Thymus (tissue), 11 donors: ENCODE results near the gene HPS4. TPM values are rescaled to one million over a fixed set of nuclear protein-coding genes. Genes with fewer than 3 reads are reported as not detected.

Experiments used
- DNase-seq, 9 donors: peaks; one replicate each; pipeline ENCODE4 v3.0.0-alpha.2; 2013; ENCODE audit warnings: low spot score in 9 of 9, low read depth in 6 of 9, missing footprints in 1 of 9
- H3K27ac ChIP-seq, 2 donors: one replicate each; pipeline ENCODE4 v1.5.1; 2013; ENCODE audit warnings: control low read depth in 1 of 2, low read depth in 1 of 2, low read length in 1 of 2, mild to moderate bottlenecking in 1 of 2, moderate library complexity in 1 of 2
- H3K27me3 ChIP-seq, 2 donors: one replicate each; pipeline ENCODE4 v1.5.1; 2013; ENCODE audit warnings: low read length in 1 of 2; ENCODE audit not compliant: control insufficient read depth in 2 of 2, insufficient read depth in 1 of 2
- H3K36me3 ChIP-seq, 2 donors: one replicate each; pipeline ENCODE4 v1.5.1; 2013; ENCODE audit warnings: low read length in 1 of 2, mild to moderate bottlenecking in 1 of 2, moderate library complexity in 1 of 2; ENCODE audit not compliant: control insufficient read depth in 2 of 2, insufficient read depth in 2 of 2
- H3K4me1 ChIP-seq, 2 donors: one replicate each; pipeline ENCODE4 v1.5.1; 2013; ENCODE audit warnings: low read length in 2 of 2; ENCODE audit not compliant: control insufficient read depth in 2 of 2, insufficient read depth in 2 of 2
- H3K4me3 ChIP-seq, 2 donors: one replicate each; pipeline ENCODE4 v1.5.1; 2013; ENCODE audit warnings: low read length in 2 of 2, control low read depth in 1 of 2, mild to moderate bottlenecking in 1 of 2
- H3K9me3 ChIP-seq, 2 donors: one replicate each; pipeline ENCODE4 v1.5.1; 2013; ENCODE audit warnings: low read length in 1 of 2, mild to moderate bottlenecking in 1 of 2; ENCODE audit not compliant: control insufficient read depth in 2 of 2, insufficient read depth in 1 of 2
- WGBS: extraction: QIAGEN DNeasy Blood & Tissue Kit; methylation state at CpG from one replicate; pipeline ENCODE4 v1.1.7; 2013; 5-methylcytosine and 5-hydroxymethylcytosine counted together
- polyA plus RNA-seq: library from polyadenylated mRNA; stranded (reverse); fragments of 200-250 nt; gene quantifications from one replicate; pipeline ENCODE4 v1.2.3, GENCODE V29; 2013
- total RNA-seq: library from RNA; stranded (reverse); fragments of 120-200 nt; gene quantifications from one replicate; pipeline ENCODE4 v1.2.4, GENCODE V29; 2013
- donor health status: healthy.

Gene HPS4
- total and polyA plus RNA-seq, 2 donors: 20.6 to 32.2 TPM

DNA sequence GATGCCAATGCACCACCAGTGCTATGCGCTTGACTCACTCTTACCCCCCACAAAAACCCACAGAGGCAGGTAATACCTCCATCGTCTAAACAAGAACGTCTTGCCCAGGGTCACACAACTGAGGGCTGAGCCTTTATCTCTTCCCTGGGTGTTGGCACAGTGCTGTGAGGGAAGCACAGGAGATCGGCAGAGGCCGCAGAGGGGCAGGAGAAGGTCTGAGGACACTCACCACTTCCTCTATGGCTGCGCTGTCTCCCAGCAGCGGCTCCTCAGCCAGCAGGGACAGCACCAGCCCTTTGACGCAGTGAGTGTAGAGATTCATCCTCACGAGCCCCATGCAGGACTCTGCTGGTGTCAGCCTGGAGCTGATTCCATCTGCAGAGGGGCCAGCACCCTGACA is 19.9 kb downstream of the HPS4 start:
- peaks cover 66 to 76% of the 10 kb centered on the region in 2 donors for H3K36me3 ChIP-seq
- H3K27ac ChIP-seq: no peak overlapping the region
- no peak overlapping the region for H3K4me3 ChIP-seq
- no peaks in the 10 kb centered on the region for H3K4me1 ChIP-seq
- H3K27me3 ChIP-seq: no peaks in the 10 kb centered on the region
- no peaks in the 10 kb centered on the region for H3K9me3 ChIP-seq
- DNase-seq: no peak
- whole genome bisulfite sequencing: 94% methylated on average over 9 of the region's 9 CpGs

DNA sequence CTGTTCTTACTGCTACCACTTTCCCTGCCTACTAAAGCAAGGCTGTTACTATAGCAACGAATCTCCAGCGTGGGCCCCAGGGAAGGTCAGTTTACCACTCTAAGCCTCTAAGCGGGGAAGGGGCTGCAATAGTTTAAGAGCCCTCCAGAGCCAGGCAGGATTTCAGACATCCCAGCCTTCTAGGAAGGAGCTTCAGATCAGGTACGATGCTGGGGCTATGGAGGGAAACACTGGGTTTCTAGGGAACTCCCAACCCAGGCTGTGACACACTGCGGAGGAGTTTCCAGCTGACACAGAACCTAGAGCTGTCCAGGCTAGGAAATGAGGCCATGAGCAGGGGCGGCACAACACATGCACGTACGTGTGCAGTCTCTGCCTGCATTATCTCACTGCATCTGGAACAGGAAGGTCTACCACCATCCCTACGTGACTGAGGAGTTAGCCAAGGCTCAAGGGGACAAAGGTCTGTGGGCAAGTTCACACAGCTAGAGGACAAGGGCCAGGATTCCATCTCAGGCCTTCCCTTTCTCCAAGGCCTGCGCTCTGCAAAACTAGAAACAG is 20.4 kb downstream of the HPS4 start:
- peaks cover 64 to 74% of the 10 kb centered on the region in 2 donors for H3K36me3 ChIP-seq
- 97% methylated on average over 10 of the region's 10 CpGs for WGBS
- no peaks in the 10 kb centered on the region for H3K27me3 ChIP-seq
- H3K27ac ChIP-seq: no peak overlapping the region
- DNase-seq: no peak
- no peaks in the 10 kb centered on the region for H3K4me1 ChIP-seq
- no peak overlapping the region for H3K4me3 ChIP-seq
- H3K9me3 ChIP-seq: no peaks in the 10 kb centered on the region

DNA sequence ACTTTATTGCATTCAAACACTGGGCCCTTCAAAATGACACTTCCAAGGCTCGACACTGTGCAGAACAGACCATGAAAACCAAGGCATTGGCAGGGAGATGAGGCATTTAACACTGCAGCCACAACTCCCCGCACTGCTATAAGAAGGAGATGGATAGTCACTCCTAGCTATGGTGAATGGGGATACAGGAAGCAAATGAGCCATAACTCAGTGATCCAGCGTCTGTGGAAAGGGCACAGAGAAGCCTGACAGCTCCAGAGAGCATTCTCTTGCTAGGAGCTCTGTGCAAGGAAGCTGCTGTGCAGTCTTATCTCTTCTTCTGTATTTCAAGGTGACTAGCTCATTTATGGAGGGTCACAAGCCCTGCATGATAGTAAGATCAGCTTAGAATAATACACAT is 20.9 kb downstream of the HPS4 start:
- 95% methylated on average over 3 of the region's 3 CpGs for WGBS
- no peaks in the 10 kb centered on the region for H3K27me3 ChIP-seq
- peaks cover 65 to 76% of the 10 kb centered on the region in 2 donors for H3K36me3 ChIP-seq
- no peaks in the 10 kb centered on the region for H3K4me1 ChIP-seq
- H3K4me3 ChIP-seq: no peak overlapping the region
- no peaks in the 10 kb centered on the region for H3K9me3 ChIP-seq
- no peak overlapping the region for H3K27ac ChIP-seq
- DNase-seq: no peak

DNA sequence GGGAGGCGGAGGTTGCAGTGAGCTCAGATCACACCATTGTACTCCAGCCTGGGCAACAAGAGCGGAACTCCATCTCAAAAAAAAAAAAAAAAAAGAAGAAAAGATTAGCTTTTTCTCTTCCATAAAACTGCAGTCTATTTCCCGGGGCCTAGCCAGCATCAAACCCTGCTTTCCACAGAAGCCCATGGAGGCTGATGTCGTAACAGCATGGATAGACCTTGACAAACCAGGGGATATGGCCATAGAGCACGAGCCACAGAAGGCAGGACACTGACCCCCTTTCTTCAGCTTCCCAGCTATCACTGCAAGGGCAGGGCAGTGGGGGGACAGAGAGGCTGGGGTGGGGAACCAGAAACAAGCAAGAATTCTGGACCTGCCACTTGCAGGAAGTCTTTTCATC is 21.5 kb downstream of the HPS4 start:
- Histone ChIP-seq H3K27ac (no peak overlapping the region), H3K36me3 (peaks cover 68 to 75% of the 10 kb centered on the region in 2 donors), H3K27me3 (no peaks in the 10 kb centered on the region), H3K4me1 (no peaks in the 10 kb centered on the region), H3K4me3 (no peak overlapping the region), H3K9me3 (no peaks in the 10 kb centered on the region)
- WGBS: 96% methylated on average over 5 of the region's 5 CpGs
- DNase-seq: no peak

DNA sequence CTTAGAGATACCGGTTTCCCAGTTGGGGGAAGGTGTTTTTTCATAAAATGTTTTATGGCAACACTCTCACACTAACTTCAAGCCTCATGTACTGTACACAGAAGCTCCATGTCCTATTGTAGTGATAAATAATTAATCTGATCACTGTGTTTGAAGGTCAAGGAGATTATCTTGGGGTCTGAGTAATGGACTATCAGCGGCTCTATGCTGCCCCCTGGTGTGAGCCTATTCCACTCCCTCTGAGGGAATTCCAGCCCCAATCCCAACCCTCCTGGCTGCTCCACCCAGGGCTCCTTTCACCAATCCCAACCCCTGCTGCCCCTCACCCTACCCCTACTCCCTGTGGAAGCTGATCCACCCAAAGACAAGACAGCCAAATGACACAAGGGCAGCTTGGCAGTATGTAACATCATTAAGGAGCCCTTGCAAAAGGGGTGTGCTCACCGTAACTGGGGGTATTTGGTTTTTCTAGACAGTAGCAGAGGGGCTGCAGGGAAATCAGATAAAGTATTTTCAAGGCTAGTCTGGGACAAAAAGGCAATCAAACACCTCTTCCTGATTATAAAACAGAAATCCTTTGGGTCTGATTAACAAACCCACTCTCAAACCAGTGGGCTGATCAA is 22.3 kb downstream of the HPS4 start:
- no peaks in the 10 kb centered on the region for H3K27me3 ChIP-seq
- no peaks in the 10 kb centered on the region for H3K4me1 ChIP-seq
- DNase-seq: peak in 1 of 9 donors; percentile 22
- no peaks in the 10 kb centered on the region for H3K9me3 ChIP-seq
- 55% methylated on average over 3 of the region's 3 CpGs for WGBS
- no peak overlapping the region for H3K4me3 ChIP-seq
- H3K36me3 ChIP-seq: peaks cover 66 to 70% of the 10 kb centered on the region in 2 donors
- H3K27ac ChIP-seq: no peak overlapping the region

DNA sequence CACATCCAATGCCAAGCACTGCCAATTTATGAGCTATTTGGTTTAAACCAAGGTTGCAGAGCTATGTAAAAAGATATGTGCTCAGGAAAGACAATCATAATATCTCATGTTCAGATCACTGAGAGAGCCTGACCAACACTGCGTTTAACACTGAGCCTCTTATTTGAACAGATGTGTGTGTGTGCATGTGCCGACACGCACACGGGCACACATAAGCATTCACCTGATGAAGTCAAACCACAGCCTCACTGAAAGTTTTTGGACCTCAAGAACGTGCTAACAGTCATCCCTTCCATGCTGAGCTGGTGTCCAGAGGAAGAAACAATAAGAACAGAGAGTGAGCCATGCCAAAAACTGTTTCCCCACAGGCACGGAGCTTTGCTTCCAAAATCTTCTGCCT is 23.4 kb downstream of the HPS4 start:
- WGBS: 86% methylated on average over 6 of the region's 6 CpGs

DNA sequence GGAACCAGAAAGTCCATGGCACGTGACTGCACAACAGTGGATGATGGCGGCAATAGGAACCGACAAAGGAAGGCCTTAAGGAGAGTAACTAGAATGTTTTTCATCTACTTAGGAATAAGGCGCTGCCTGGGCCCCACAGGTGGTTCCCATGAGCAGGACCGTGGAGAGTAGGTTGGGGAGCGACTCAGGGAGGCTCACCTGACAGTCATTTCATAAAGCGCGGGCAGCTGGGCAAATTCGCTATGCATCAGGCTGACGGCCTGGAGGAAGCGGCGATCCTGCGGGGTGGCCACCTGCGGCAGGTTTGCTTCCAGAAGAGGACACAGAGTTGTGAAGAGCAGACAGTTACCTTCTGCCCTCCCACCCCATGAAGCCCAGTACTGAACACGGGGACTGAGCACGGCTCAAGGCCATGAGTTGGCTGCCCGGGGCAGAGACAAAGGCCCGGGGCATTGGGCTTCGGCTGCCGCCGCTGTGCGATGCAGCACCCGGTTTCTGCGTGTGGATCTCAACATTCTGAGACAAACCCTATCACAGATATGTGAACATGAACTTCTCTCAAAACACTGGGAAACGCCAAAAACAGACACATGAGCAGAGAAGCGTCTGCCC is 25.8 kb downstream of the HPS4 start:
- H3K27ac ChIP-seq: no peak overlapping the region
- H3K9me3 ChIP-seq: no peaks in the 10 kb centered on the region
- H3K4me3 ChIP-seq: no peak overlapping the region
- no peaks in the 10 kb centered on the region for H3K4me1 ChIP-seq
- no peak for DNase-seq
- 97% methylated on average over 26 of the region's 26 CpGs for WGBS
- peaks cover 50 to 54% of the 10 kb centered on the region in 2 donors for H3K36me3 ChIP-seq
- no peaks in the 10 kb centered on the region for H3K27me3 ChIP-seq

More for the DNA sequence above, 23.4 kb downstream of the HPS4 start:
- no peak for DNase-seq
- H3K36me3 ChIP-seq: peaks cover 60 to 64% of the 10 kb centered on the region in 2 donors
- no peak overlapping the region for H3K27ac ChIP-seq
- no peak overlapping the region for H3K4me3 ChIP-seq
- H3K27me3 ChIP-seq: no peaks in the 10 kb centered on the region
- no peaks in the 10 kb centered on the region for H3K9me3 ChIP-seq
- no peaks in the 10 kb centered on the region for H3K4me1 ChIP-seq

DNA sequence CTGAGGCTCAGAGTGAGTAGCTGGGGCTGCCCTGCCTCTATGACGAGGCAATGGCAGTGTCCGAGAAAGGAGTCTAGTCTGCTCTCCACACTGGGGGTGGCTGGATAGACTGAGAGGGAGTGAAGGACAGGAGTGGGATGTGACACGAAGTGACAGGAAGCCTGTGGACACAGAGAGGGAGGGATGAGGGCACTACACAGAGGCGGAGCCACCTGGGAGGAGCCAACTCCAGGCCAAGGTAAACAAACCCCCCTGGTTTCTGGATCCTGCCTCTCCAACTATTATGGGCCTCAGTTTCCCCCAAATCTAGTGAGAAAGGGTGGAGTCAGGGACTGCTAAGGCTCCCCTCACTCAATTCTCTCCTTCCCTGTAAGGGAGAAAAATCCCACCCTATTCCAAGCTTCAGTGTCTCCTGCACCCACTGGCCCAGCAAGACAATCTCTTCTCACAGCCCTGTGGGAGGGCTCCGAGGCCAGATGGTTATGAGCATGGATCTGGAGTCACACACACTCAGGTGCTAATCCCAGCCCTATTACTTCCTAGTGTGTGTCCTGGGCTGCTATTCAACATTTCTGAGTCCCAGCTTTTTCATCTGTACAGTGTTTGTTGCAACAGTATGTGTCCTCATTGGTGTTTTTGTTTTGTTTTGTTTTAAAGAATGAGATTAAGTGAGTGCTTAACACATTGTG is 29.6 kb downstream of the HPS4 start:
- H3K36me3 ChIP-seq: peaks cover 53 to 66% of the 10 kb centered on the region in 2 donors
- H3K4me3 ChIP-seq: no peak overlapping the region
- H3K27ac ChIP-seq: no peak overlapping the region
- H3K27me3 ChIP-seq: no peaks in the 10 kb centered on the region
- WGBS: 86% methylated on average over 5 of the region's 5 CpGs
- no peak for DNase-seq
- H3K9me3 ChIP-seq: no peaks in the 10 kb centered on the region
- H3K4me1 ChIP-seq: no peaks in the 10 kb centered on the region

DNA sequence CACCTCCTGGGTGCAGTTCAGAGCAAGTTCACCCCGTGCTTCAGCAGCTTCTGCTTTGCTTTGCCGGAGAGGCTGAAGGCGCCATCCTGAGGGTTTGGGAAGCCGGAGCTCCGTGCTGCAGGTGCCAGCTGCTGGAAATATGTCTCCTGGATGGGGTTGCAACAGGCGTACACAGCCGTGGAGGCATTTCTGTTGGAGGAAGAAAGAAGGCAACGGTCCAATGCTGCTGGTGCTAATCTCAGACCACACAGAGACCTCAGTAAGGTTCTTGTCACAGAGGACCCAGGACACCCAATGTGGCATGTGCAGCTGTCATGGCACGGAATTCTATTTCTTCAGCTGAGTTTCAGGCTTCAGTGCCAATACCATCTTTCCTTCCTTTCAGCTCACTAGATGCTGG is 30.4 kb downstream of the HPS4 start:
- 98% methylated on average over 9 of the region's 9 CpGs for WGBS
- Histone ChIP-seq H3K27me3 (no peaks in the 10 kb centered on the region), H3K27ac (no peak overlapping the region), H3K36me3 (peaks cover 49 to 62% of the 10 kb centered on the region in 2 donors), H3K4me3 (no peak overlapping the region), H3K4me1 (no peaks in the 10 kb centered on the region), H3K9me3 (no peaks in the 10 kb centered on the region)
- no peak for DNase-seq
